CD14-positive monocyte (primary cell): ENCODE measurements around the gene PBX3. TPM values are rescaled to one million over a fixed set of nuclear protein-coding genes. Genes with fewer than 3 reads are reported as not detected.

Experiments
- DNase-seq, 3 donors: peaks; one replicate each; pipeline ENCODE4 v3.0.0-alpha.2; 2011 to 2022
- H2AFZ ChIP-seq: 2 replicates; pipeline ENCODE4 v1.6.0; 2012; ENCODE audit warnings: mild to moderate bottlenecking, low read depth, low read length, inconsistent platforms; ENCODE audit not compliant: insufficient read depth, poor library complexity, severe bottlenecking
- H3K27ac ChIP-seq, 2 donors: 1 replicate in 1 of 2; 2 replicates in 1 of 2; pipeline ENCODE4 v1.5.1; 2012 to 2013; ENCODE audit warnings: low read length in 2 of 2, control low read depth in 1 of 2, inconsistent platforms in 1 of 2, low read depth in 1 of 2, mild to moderate bottlenecking in 1 of 2
- H3K27me3 ChIP-seq, 2 donors: one replicate each; pipeline versions ENCODE4 v1.6.0 to v1.6.1; 2011 to 2013; ENCODE audit warnings: low read length in 2 of 2; ENCODE audit not compliant: control insufficient read depth in 2 of 2, insufficient read depth in 2 of 2
- H3K36me3 ChIP-seq, 2 donors: replicated peaks in 1 of 2; 1 replicate in 1 of 2; 2 replicates in 1 of 2; pipeline versions ENCODE4 v1.5.1 to v1.6.1; 2012 to 2013; ENCODE audit warnings: low read length in 2 of 2, control low read depth in 1 of 2, inconsistent platforms in 1 of 2, mild to moderate bottlenecking in 1 of 2; ENCODE audit not compliant: insufficient read depth in 2 of 2, control insufficient read depth in 1 of 2
- H3K4me1 ChIP-seq, 2 donors: 1 replicate in 1 of 2; 2 replicates in 1 of 2; pipeline versions ENCODE4 v1.5.1 to v1.6.1; 2012 to 2013; ENCODE audit warnings: low read length in 2 of 2, control low read depth in 1 of 2, inconsistent platforms in 1 of 2, mild to moderate bottlenecking in 1 of 2, moderate library complexity in 1 of 2; ENCODE audit not compliant: insufficient read depth in 2 of 2, control insufficient read depth in 1 of 2
- H3K4me2 ChIP-seq: replicated peaks from 2 replicates; pipeline ENCODE3; 2012; ENCODE audit warnings: low read length, moderate library complexity, mild to moderate bottlenecking; ENCODE audit not compliant: poor library complexity, severe bottlenecking; ENCODE audit errors: extremely low read depth
- H3K4me3 ChIP-seq, 3 experiments: fragments of 200-600 bp in 1 of 3; sonication (generic) in 1 of 3; replicated peaks in 1 of 3; 1 replicate in 2 of 3; 2 replicates in 1 of 3; pipeline ENCODE4 v1.5.1; 2011 to 2013; ENCODE audit warnings: low read length in 3 of 3, mild to moderate bottlenecking in 3 of 3, control low read depth in 2 of 3, low read depth in 2 of 3, inconsistent platforms in 1 of 3, moderate library complexity in 1 of 3
- H3K79me2 ChIP-seq: 2 replicates; pipeline ENCODE4 v1.6.0; 2012; ENCODE audit warnings: mild to moderate bottlenecking, control low read depth, inconsistent platforms, low read length, moderate library complexity; ENCODE audit not compliant: insufficient read depth
- H3K9ac ChIP-seq: 2 replicates; pipeline ENCODE4 v1.6.0; 2017; ENCODE audit warnings: low read length, mild to moderate bottlenecking; ENCODE audit not compliant: insufficient read depth, poor library complexity, severe bottlenecking
- H3K9me3 ChIP-seq, 2 donors: replicated peaks in 1 of 2; 1 replicate in 1 of 2; 2 replicates in 1 of 2; pipeline versions ENCODE4 v1.5.1 to v1.6.1; 2012 to 2013; ENCODE audit warnings: low read length in 2 of 2, control low read depth in 1 of 2; ENCODE audit not compliant: control insufficient read depth in 1 of 2, insufficient read depth in 1 of 2
- H4K20me1 ChIP-seq: 2 replicates; pipeline ENCODE4 v1.6.0; 2012; ENCODE audit warnings: mild to moderate bottlenecking, low read length, control low read depth, moderate library complexity; ENCODE audit not compliant: insufficient read depth
- H3K27ac Mint-ChIP-seq, 7 donors: one replicate each; pipeline ENCODE4 v1.8.0; 2020; ENCODE audit warnings: mild to moderate bottlenecking in 7 of 7, mixed read lengths in 7 of 7, moderate library complexity in 6 of 7, inconsistent platforms in 2 of 7
- H3K27me3 Mint-ChIP-seq, 3 donors: one replicate each; pipeline ENCODE4 v1.8.0; 2021 to 2022; ENCODE audit warnings: low read depth in 3 of 3, mild to moderate bottlenecking in 3 of 3, mixed read lengths in 3 of 3, moderate library complexity in 3 of 3, inconsistent platforms in 1 of 3
- H3K36me3 Mint-ChIP-seq, 2 donors: one replicate each; pipeline ENCODE4 v1.8.0; 2020; ENCODE audit warnings: mixed read lengths in 2 of 2, inconsistent platforms in 1 of 2, mild to moderate bottlenecking in 1 of 2
- H3K4me1 Mint-ChIP-seq: one replicate; pipeline ENCODE4 v1.8.0; 2020; ENCODE audit warnings: mild to moderate bottlenecking, mixed read lengths
- H3K4me3 Mint-ChIP-seq, 2 donors: one replicate each; pipeline ENCODE4 v1.8.0; 2020; ENCODE audit warnings: mild to moderate bottlenecking in 2 of 2, mixed read lengths in 2 of 2, moderate library complexity in 1 of 2
- H3K9me3 Mint-ChIP-seq, 7 donors: one replicate each; pipeline ENCODE4 v1.8.0; 2020 to 2022; ENCODE audit warnings: mixed read lengths in 7 of 7, mild to moderate bottlenecking in 6 of 7, moderate library complexity in 6 of 7, inconsistent platforms in 2 of 7
- CTCF ChIP-seq: fragments of 200-600 bp; IDR thresholded peaks from one replicate; pipeline ENCODE4 v1.8.0; 2022; ENCODE audit warnings: antibody characterized with exemption, mild to moderate bottlenecking
- WGBS: methylation state at CpG from one replicate; pipeline ENCODE4 v1.1.5; 2013; ENCODE audit warnings: missing lambda C conversion rate; ENCODE audit not compliant: insufficient coverage; 5-methylcytosine and 5-hydroxymethylcytosine counted together
- intact Hi-C, 2 donors: fragments of 100-400 bp; cut with micrococcal nuclease; formaldehyde crosslinking; loops; one replicate each; pipeline versions ENCODE4 v1.15.0 to v1.15.1; 2023
- polyA plus RNA-seq, 3 donors: library from polyadenylated mRNA; depleted of rRNA in 1 of 3; unstranded in 2 of 3; stranded (reverse) in 1 of 3; fragments of 300-500 nt in 2 of 3; fragments of >200 nt in 1 of 3; fragmentation: Illumina TruSeq in 2 of 3; gene quantifications; 1 replicate in 2 of 3; 2 replicates in 1 of 3; pipeline ENCODE4 v1.2.3, GENCODE V29; 2012 to 2021

Gene PBX3
- polyA plus RNA-seq, 3 donors, result 6.6 to 22.7 (median 7.1) TPM

GRCh38 chr9:125896964-125897363 lies 149.8 kb downstream of the PBX3 start:
- no peaks in the 10 kb centered on the region for H3K9me3 Mint-ChIP-seq
- intact Hi-C loops, result no loop called here
- Histone ChIP-seq H3K79me2 (peaks cover 15% of the 10 kb centered on the region), H3K36me3 (no peaks in the 10 kb centered on the region), H2AFZ (no peak overlapping the region), H3K4me3 (no peak overlapping the region), H3K27ac (no peak overlapping the region), H3K27me3 (no peaks in the 10 kb centered on the region), H4K20me1 (peaks cover 14% of the 10 kb centered on the region), H3K9me3 (no peaks in the 10 kb centered on the region), H3K4me1 (no peaks in the 10 kb centered on the region), H3K4me2 (no peak overlapping the region), H3K9ac (no peak overlapping the region)
- H3K36me3 Mint-ChIP-seq, result no peaks in the 10 kb centered on the region
- H3K27ac Mint-ChIP-seq, result no peak overlapping the region
- H3K4me1 Mint-ChIP-seq, result peaks cover 6% of the 10 kb centered on the region
- TF ChIP-seq CTCF, result no peak
- no peaks in the 10 kb centered on the region for H3K27me3 Mint-ChIP-seq
- DNase-seq, result no peak
- WGBS, result no CpG with 5 or more reads among the region's 2 CpGs
- no peak overlapping the region for H3K4me3 Mint-ChIP-seq

GRCh38 chr9:125897481-125897880 lies 150.3 kb downstream of the PBX3 start:
- no peak overlapping the region for H3K4me2 ChIP-seq
- H2AFZ ChIP-seq, result no peak overlapping the region
- Mint-ChIP-seq H3K27ac (no peak overlapping the region), H3K9me3 (no peaks in the 10 kb centered on the region), H3K4me3 (no peak overlapping the region), H3K36me3 (no peaks in the 10 kb centered on the region), H3K27me3 (no peaks in the 10 kb centered on the region), H3K4me1 (peaks cover 6% of the 10 kb centered on the region)
- TF ChIP-seq CTCF, result no peak
- no peaks in the 10 kb centered on the region for H3K9me3 ChIP-seq
- no peak overlapping the region for H3K9ac ChIP-seq
- no peaks in the 10 kb centered on the region for H3K36me3 ChIP-seq
- no peaks in the 10 kb centered on the region for H3K27me3 ChIP-seq
- H3K27ac ChIP-seq, result no peak overlapping the region
- no peak overlapping the region for H3K4me3 ChIP-seq
- H4K20me1 ChIP-seq, result peaks cover 12% of the 10 kb centered on the region
- no peak for DNase-seq
- no CpG with 5 or more reads among the region's 2 CpGs for WGBS
- no peaks in the 10 kb centered on the region for H3K4me1 ChIP-seq
- peaks cover 18% of the 10 kb centered on the region for H3K79me2 ChIP-seq
- intact Hi-C loops, result no loop called here
